NCI-H345 (cell line): ENCODE measurements around the gene PRMT1.
"Not testable (repeated sequence)": the region's sequence is repeated elsewhere in the genome, so short reads cannot be mapped to it uniquely, and the experiment has no call there.

Experiments
- DNase-seq: peaks from one replicate; lab custom pipeline; 2025; lab: John Stamatoyannopoulos, UW

The PRMT1 gene

GRCh38 chr19:49719420-49719819 is 42.3 kb downstream of the PRMT1 start:
- not testable (repeated sequence) for DNase-seq

- DNase-seq: no peak
Observed at GRCh38 chr19:49727217-49728030, 50.4 kb downstream of the PRMT1 start.

GRCh38 chr19:49730166-49730565 is 53.1 kb downstream of the PRMT1 start:
- no peak for DNase-seq
